ENCODE measurements around the gene MEGF11. TPM values are rescaled to one million over a fixed set of nuclear protein-coding genes. Genes with fewer than 3 reads are reported as not detected.
"Not testable (repeated sequence)": the region's sequence is repeated elsewhere in the genome, so short reads cannot be mapped to it uniquely, and the experiment has no call there.

MEGF11 gene
- total RNA-seq, 2 donors from 2014 or later = not detected

- ATAC-seq = no peak
- Histone ChIP-seq H3K27ac (no peak overlapping the region), H3K27me3 (no peaks in the 10 kb centered on the region), H3K4me1 (peaks cover 16% of the 10 kb centered on the region), H3K36me3 (replicated peaks in 1 of 2; ENCODE audit: insufficient read depth in 1 of 2, low read depth in 2 of 2) (no peaks in the 10 kb centered on the region), H3K9me3 (no peaks in the 10 kb centered on the region), H3K4me3 (no peak overlapping the region)
- TF ChIP-seq POLR2A (IDR thresholded peaks at IDR 0.05) (no peak), CTCF (IDR thresholded peaks at IDR 0.05) (no peak)
- 89 to 95% methylated on average over 19 to 20 of the region's 20 CpGs for WGBS, 2 donors
- intact Hi-C loops (cut with DNase I) = no loop called here
- no peak for DNase-seq
Measured at GRCh38 chr15:66264859-66265513, 11.4 kb upstream of the MEGF11 start.

GRCh38 chr15:66262837-66263236 lies 9.3 kb upstream of the MEGF11 start:
- intact Hi-C loops (cut with DNase I); ATAC-seq; DNase-seq; H3K36me3 ChIP-seq (replicated peaks in 1 of 2; ENCODE audit: insufficient read depth in 1 of 2, low read depth in 2 of 2); H3K27me3 ChIP-seq; H3K4me3 ChIP-seq; H3K9me3 ChIP-seq; H3K27ac ChIP-seq: not testable (repeated sequence)
- peaks cover 16% of the 10 kb centered on the region for H3K4me1 ChIP-seq
- 92 to 93% methylated on average over 1 of the region's 1 CpG for WGBS, 2 donors

GRCh38 chr15:66261056-66261455 lies 7.5 kb upstream of the MEGF11 start:
- TF ChIP-seq CTCF (IDR thresholded peaks at IDR 0.05) = no peak
- no peak for TF ChIP-seq POLR2A (IDR thresholded peaks at IDR 0.05)
- H3K9me3 ChIP-seq = no peaks in the 10 kb centered on the region
- H3K4me1 ChIP-seq = peaks cover 16% of the 10 kb centered on the region
- no peaks in the 10 kb centered on the region for H3K27me3 ChIP-seq
- intact Hi-C loops (cut with DNase I) = no loop called here
- peak; percentile 89 for ATAC-seq
- WGBS, 2 donors = 13 to 34% methylated on average over 3 of the region's 3 CpGs
- no peak overlapping the region for H3K27ac ChIP-seq
- H3K36me3 ChIP-seq (replicated peaks in 1 of 2; ENCODE audit: insufficient read depth in 1 of 2, low read depth in 2 of 2) = no peaks in the 10 kb centered on the region
- peak; percentile 31 to 74 (median 58) for DNase-seq
- H3K4me3 ChIP-seq = no peak overlapping the region

- 74 to 82% methylated on average over 3 of the region's 3 CpGs for WGBS, 2 donors
- no peak for ATAC-seq
- H3K36me3 ChIP-seq (replicated peaks in 1 of 2; ENCODE audit: insufficient read depth in 1 of 2, low read depth in 2 of 2) = no peaks in the 10 kb centered on the region
- TF ChIP-seq CTCF (IDR thresholded peaks at IDR 0.05) (no peak), POLR2A (IDR thresholded peaks at IDR 0.05) (no peak)
- no peaks in the 10 kb centered on the region for H3K9me3 ChIP-seq
- no peak overlapping the region for H3K27ac ChIP-seq
- DNase-seq = no peak
- intact Hi-C loops (cut with DNase I) = no loop called here
- no peak overlapping the region for H3K4me3 ChIP-seq
- H3K4me1 ChIP-seq = peaks cover 34% of the 10 kb centered on the region
- H3K27me3 ChIP-seq = peaks cover 0 to 16% of the 10 kb centered on the region in 2 donors
Measured at GRCh38 chr15:66256692-66257091, 3.1 kb upstream of the MEGF11 start.

GRCh38 chr15:66254951-66255676 lies 1.6 kb upstream of the MEGF11 start:
- H3K9me3 ChIP-seq = no peaks in the 10 kb centered on the region
- H3K36me3 ChIP-seq (replicated peaks in 1 of 2; ENCODE audit: insufficient read depth in 1 of 2, low read depth in 2 of 2) = no peaks in the 10 kb centered on the region
- H3K27ac ChIP-seq = no peak overlapping the region
- peaks cover 25% of the 10 kb centered on the region for H3K4me1 ChIP-seq
- no peak for ATAC-seq
- intact Hi-C loops (cut with DNase I) = no loop called here
- no peak overlapping the region for H3K4me3 ChIP-seq
- TF ChIP-seq CTCF (IDR thresholded peaks at IDR 0.05) (no peak), POLR2A (IDR thresholded peaks at IDR 0.05) (no peak)
- H3K27me3 ChIP-seq = peaks cover 0 to 16% of the 10 kb centered on the region in 2 donors
- no peak for DNase-seq
- 54 to 77% methylated on average over 18 to 19 of the region's 19 CpGs for WGBS, 2 donors
